TTC549 (cell line): ENCODE data around the gene CSTB.

Source experiments
- FAIRE-seq: peaks from 2 replicates; lab custom pipeline; 2012; peaks lifted over from hg19 to GRCh38; lab: Jason Lieb, UNC

CSTB gene

DNA sequence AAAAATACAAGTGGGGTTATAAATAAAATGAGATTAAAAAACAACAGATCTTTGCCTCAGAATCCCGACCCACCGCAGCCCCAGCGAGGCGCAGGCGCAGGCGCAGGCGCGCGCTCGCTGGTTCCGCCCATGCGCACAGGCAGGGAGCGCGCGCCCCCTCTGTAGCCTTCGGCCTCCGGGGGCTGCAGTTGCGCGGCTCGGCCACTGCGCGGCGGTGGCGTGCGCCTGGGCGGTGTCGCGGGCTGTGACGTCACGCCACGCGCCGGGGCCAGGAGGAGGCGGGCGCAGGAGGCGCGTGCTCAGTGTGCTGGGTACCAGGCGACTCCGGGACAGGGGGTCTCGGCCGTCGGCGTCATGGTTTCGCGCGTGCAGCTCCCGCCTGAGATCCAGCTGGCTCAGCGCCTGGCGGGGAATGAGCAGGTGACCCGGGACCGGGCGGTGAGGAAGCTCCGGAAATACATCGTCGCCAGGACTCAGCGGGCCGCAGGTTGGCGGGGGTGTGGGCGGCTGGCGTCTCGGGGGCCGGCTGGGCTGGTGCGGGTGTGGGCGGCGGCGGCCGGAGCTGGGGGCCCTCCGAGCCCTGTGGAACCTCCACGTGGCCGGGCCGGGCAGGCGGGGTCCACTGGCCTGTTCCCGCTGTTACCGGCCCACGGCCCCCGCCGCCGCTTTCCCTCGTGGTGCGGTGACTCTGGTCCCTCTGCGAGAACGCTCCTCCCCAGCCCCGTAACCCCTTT is 13.3 kb upstream of the CSTB start, which contains the start of gene RRP1:
Gene RRP1, plus strand, starts transcription at position 302 of the 734 bp plus-strand sequence. Its CDS starts 53 bp downstream, at position 355.
- no peak for FAIRE-seq

DNA sequence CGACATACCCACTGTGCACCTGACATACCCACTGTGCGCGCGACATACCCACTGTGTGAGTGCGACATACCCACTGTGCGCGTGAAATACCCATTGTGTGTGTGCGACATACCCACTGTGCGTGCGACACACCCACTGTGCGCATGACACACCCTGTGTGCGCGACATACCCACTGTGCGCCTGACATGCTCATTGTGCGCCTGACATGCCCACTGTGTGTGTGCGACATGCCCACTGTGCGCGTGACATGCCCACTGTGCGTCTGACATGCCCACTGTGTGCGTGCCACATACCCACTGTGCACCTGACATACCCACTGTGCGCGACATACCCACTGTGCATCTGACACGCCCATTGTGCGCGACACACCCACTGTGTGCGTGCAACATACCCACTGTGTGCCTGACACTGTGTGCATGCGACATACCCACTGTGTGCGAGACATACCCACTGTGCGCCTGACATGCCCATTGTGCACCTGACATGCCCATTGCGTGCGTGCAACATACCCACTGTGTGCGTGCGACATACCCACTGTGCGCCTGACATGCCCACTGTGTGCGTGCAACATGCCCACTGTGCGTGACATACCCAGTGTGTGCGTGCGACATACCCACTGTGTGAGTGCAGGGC is 10.8 kb upstream of the CSTB start:
- FAIRE-seq = no peak

DNA sequence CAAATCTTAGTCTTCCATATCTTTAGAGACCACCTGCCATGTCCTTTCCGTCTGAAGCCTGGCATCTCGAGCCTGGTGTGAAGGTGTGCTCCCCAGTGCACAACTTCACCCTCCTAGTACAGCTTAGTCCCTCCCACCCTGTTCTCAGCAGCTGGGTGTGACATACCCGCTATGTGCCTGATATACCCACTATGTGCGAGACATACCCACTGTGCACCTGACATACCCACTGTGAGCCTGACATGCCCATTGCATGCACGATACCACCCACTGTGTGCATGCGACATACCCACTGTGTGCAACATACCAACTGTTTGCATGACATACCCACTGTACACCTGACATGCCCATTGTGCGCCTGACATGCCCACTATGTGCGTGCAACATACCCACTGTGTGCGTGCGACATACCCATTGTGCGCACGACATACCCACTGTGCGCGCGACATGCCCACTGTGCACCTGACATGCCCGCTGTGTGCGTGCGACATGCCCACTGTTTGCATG is 10.2 kb upstream of the CSTB start:
- no peak for FAIRE-seq

DNA sequence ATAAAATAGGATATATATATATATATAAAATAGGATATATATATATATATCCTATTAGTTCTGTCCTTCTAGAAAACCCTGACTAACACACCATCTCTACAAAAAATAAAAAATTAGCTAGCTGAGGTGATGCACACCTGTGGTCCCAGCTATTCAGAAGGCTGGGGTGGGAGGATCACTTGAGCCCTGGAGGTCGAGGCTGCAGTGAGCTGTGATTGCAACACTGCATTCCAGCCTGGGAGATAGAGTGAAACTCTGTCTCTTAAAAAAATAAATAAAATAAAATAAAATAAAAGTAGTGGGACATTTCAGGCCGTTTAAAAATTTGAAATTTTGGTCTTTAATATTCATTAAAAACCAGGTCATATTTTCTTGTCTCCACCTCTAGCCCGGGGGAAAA is 9.0 kb upstream of the CSTB start:
- no peak for FAIRE-seq

DNA sequence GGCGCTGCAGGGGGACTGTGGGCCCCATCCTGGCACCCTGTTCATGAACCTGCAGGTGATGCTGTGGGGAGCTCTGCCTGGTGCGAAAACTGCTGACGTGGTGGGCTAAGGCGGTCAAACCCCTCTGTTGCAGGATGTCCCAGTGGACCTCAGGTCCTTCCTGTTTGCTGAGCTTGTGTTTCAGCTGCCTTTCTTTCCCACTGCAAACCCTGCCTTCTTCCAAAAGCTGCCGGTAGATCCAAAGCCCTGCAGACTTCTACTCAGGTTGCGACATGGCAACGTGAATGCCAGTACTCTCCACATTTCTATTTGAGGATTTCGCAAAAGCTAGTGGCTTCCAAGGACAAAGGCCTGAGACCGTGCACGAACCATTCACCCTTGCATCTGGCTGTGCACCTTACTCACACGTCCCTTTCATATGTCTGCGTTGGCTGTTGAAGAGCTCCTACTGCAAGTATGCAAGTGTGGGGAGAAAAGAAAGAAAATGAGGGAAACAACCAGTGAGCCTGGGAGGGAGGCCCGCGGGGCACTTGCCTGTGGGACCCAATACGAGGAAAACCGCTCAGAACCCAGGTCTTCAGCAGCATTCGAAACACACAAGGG is 7.1 kb upstream of the CSTB start:
- FAIRE-seq = no peak

DNA sequence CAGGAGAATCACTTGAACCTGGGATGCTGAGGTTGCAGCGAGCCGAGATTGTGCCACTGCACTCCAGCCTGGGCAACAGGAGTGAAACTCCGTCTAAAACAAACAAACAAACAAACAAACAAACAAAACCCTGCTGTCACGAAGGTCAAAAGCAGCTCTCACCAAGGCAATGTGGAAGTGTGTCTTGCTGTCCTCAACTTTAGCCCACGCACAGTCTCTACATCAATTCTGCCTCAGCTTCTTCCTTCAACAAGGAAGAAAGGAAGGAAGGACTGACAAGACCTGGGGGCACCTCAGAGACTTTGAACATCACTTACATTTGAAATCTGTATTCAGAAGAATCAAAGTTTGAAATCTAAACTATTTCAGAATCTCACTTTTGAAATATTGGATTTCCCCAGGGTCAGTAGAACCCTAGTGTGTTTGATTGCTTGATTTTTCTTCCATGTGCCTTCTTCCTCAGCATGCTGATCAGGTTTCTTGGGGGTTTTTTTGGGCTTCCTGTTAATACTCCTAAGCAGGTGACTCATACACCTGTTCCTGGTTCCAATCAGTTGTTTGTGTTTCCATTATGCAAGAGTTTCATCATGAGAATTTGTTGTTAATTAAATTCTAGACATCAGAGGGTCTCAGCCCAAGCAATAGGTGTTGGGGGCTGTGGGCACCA is 6.5 kb upstream of the CSTB start:
- FAIRE-seq = no peak

DNA sequence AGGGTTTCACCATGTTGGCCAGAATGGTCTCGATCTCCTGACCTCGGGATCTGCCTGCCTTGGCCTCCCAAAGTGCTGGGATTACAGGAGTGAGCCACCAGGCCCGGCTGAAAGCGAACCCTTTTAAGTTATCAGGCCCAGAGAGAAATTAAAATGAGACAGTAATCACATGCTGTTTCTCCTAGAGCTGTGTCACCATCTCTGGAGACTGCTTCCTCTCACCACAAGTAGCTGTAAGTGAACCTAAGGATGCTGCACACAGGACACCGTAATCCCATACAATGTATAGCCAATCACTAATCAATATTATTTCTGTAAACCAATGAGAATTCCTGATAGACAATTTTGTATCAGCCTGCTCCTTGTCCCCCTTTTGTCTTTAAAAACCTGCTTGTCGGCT is 5.7 kb upstream of the CSTB start:
- no peak for FAIRE-seq

DNA sequence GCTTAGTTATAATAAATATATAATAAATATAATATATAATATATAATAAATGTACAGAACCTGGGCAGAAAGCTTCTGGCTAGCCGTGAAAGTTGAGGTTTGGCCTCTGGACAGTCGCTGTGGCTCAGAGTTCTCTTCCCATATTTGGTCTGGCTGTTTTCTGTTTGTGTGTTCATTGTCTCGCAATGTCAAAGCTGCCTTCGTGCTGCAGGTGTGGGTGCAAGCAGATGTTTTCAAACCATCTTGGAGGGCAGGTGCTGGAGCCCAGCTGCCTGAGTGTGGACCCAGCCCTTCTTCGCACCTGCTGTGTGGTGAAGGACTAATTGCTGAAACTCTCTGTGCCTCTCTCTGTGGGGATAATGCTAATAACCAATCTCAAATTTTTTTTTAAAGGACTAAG is 3.6 kb upstream of the CSTB start:
- FAIRE-seq = no peak

DNA sequence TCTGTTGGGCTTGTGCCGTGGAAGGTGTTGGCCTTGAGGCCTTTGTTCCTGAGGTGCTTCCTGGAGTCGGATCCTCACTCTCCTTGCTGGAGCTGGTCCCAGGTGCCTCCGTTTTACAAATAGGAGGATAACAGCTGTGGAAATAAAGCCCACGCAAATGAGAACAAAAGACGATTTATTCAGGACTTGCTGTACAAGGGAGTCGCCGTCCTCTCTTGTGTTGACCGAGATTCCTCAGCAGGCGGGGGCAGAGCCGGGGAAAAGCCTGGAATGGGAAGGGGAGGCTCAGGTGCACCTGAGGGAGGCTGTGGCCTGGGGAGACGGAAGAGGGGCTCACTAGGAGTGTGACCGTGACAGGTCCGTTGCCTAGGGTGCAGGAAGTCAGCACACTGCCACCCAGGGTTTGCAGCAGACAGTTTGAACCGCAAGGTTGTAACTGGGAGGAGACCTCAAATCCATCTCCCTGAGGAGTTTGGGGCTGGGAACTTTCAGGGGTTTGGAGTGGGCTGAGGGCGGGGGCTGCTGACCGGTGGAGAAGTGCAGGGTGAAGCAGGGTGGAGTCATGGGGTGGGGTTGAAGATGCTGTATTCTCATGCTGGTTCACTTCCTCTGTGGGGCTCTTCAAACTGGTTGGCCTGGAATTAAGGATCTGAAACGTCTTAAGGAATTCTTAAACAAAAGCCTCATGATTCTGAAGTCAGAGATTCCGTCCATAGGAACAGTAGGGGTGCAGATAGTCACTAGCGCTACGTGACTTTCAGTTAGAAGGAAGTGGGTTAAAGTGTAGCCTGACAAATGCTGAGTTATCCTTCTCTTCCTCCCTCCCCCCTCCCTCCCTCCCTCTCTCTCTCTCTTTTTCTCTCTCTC is 2.6 kb upstream of the CSTB start:
- no peak for FAIRE-seq

DNA sequence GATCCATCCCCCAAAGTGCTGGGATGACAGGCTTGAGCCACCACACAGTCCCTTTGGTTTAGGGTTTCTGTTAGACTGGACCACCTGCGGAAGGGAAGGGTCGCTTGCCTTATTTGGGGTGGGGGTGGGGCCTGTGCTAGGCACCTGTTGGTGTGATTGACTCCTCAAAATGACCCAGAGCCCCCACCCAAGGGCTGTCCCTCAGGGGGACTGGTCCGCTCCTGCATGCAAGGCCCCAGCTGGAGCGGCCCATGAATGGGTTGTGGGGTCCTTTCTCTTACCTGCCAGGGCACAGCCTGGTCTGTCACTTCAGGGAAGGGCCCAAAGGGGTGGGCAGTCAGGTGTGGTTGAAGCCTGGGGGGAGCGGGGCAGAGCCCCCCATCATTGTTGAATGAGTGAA is 1.8 kb upstream of the CSTB start:
- FAIRE-seq = no peak

DNA sequence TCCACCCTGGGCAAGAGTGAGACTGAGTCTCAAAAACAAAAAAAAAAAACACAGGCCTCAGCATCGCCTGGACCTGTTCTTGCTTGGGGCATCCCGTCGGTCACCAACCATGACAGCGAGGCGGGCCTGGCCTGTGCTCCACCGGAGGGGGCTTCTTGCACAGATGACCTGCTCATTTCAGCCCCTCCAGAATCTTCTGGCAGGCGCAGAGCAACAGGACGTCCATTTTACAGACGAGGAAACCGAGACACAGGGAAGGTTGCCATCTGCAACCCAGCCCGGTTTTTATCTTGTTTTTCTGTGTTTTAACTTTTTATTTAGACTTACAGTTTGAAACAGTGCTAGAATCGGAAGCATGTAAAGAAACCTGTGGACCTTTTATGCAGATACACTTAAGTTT is 918 bp downstream of the CSTB start:
- no peak for FAIRE-seq

DNA sequence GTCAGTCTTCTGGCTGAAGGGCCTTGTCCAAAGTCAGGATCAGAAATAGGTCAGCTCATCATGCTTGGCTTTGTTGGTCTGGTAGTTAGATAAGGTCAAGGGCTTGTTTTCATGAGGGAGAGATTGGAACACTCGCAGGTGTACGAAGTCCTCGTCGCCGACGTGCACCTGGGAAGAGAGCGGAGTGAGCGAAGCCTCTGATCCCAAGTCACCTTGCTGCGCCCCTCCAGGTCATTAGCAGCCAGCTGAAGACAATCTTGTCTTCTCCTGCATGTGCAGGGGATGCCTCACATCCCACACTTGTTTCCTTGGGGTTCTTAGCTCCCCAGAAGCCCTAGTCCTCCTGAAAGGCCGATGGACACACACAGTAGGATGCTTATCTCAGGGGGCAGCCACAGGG is 1.9 kb downstream of the CSTB start:
- no peak for FAIRE-seq

DNA sequence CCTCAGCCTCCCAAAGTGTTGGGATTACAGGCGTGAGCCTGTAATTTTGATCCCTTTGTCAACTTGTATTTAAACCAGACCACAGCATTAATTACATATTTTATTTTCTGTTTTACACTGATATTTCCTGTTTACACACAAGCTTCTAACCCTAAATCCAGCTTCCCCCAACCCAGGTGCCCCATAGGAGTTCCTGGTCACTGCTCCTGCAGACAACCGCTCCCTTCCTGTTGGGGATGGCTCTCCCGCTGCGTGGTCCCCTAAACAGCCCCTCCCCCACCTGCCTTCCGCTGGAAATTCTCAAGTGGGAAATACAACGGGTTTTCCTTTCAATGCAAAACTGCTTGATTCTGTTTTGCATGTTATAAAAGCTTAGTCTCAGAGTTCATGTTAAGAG is 3.7 kb downstream of the CSTB start:
- FAIRE-seq = no peak

DNA sequence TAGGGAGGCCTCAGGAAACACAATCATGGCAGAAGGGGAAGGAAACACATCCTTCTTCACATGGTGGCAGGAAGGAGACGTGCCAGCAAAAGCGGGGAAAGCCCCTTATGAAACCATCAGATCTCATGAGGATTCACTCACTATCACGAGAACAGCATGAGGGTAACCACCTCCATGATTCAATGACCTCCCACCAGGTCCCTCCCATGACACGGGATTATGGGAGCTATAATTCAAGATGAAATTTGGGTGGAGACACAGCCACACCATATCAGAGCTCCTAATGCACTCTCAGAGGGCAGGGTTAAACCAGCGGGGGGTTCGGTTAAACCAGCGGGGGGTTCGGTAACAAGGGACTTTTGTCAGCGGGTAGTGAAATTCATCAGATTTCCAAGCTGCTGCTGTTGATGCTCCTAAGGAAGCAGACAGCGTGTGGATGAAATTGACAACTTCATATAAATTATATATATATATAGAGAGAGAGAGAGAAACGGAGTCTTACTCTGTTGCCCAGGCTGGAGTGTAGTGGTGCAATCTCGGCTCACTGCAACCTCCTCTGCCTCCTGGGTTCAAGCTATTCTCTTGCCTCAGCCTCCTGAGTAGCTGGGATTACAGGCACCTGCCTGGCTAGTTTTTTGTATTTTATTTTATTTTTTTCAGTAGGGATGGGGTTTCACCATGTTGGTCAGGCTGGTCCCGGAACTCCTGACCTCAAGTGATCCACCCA is 4.2 kb downstream of the CSTB start:
- no peak for FAIRE-seq

DNA sequence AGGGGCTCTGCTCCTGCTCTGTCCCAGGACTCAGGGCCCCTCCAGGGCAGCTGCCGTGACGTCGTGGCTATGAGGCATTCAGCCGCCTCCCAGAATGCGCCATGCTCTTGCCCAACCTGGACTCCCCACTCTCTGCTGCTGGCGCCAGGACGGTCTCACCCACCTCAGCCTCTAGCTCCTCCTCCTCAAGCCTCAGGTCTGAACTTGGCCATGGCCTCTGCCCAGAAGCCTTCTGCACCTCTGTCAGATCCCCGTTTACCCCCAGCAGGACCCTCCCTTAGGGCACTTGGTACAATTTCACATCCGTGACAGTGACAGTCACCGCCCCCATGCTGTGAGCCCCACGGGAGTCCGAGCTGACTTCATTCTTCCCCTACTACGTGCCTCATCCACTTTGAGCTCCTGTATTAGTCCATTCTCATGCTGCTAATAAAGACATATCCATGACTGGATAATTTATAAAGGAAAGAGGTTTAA is 4.9 kb downstream of the CSTB start:
- FAIRE-seq = no peak

DNA sequence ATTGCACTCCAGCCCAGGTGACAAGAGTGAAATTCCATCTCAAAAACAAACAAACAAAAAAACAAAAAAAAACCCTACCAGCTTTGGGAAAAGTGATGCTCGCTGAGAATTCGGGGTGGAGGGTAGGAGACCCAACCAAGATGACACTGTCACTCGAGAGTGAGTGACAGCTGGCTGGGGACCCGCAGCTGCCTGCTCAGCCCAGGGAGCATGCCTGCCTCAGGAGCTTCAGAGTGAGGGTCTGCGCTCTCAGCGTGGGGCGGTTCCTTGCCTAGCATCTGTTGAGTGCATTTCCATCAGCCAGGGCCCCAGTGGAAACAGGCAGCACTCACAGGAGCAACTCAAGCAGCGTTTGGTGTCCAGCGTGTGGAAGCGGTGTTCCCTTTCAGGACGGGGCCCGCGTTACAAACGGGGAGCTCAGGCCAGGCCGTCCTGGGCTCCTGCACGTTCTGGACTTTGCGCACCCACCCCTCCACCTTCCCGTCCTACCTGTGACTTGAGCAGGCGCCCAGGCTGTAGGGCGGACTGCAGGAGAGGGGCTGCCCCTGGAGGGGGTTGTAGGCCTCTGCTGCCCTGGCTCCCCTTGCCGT is 5.9 kb downstream of the CSTB start:
- FAIRE-seq = no peak

DNA sequence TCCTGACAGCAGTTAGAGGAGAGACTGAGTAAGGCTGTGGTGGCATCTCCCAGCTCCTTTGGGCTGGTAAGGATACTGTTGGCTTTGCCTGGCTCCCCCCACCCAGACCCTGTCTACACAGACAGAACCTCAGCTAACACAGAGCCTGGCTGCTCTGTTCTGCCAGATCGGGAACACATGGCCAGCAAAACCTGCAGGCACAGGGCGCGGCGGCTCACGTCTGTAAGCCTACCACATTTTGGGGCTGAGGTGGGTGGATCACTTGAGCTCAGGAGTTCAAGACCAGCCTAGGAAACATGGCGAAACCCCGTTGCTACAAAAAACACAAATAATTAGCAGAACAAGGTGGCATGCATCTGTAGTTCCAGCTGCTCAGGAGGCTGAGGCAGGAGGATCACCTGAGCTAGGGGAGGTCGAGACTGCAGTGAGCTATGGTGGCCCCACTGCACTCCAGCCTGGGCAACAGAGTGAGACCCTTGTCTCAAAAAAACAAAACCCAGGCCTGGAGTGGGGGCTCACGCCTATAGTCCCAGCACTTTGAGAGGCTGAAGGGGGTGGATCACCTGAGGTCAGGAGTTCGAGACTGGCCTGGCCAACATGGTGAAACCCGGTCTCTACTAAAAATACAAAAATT is 6.7 kb downstream of the CSTB start:
- FAIRE-seq = no peak

DNA sequence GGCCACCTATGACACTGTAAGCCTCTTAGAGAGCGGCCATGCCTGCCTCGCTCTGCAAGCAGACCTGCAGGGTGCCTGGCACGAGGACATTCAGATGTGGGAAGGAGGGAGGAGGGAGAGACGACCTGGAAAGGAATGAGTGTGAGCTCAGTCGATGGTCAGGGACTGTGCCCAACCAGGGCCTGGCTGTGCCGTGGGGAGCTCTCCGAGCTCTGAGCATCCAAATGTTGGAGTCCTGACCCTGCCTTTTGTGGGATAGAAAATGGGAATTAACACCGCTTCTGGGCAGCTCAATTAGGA is 7.3 kb downstream of the CSTB start:
- no peak for FAIRE-seq

DNA sequence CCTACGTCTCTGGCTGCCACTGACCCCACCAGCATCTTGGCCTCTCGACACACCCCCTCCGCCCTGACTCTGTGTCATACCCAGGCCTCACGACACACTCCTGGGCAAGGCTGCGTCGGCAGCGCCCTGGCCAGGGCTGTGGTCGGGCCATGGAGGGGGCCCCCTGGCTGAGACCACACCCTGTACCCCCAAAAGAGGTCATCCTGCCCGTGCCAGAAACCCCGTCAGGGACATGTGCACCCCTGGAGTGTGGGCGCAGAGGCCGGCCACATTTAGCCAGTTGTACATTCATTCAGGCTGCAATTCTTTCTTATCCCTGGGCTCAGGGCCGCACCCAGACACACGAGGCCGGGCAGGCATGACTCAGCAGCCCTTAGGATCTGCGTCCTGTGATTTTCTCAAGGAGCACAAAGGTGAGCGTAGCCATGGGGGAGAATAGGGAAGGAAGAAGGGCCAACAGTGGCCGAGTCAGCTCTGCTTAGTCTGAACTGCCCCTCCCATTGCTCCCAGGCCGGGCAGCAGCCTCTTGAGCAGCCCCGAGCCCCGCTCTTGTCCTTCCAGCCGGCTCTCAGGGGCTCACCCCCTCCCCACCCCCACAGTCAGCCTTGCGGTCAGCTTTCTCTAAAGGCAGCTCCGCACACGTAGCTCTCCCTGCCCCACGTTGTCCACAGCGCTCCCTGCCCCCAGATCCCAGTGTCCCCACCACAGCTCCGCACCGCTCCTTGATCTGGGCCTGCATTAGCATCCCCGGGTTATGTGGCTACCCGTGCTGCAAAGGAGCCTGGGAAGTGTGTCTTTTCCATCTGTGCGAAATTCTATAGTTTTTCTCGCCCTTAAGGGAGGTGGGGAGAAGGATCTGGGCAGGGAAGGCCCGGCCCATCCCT is 7.9 kb downstream of the CSTB start:
- no peak for FAIRE-seq
